Dendritic cell treated with granulocyte-macrophage colony-stimulating factor and Interleukin-4, amounts not matched to agents 40 ng/mL and 50 ng/mL, for 4 days (primary cell): ENCODE data around the gene SARDH.

ENCODE experiments used
- H3K27ac Mint-ChIP-seq: one replicate; pipeline ENCODE4 v1.8.0; 2022; ENCODE audit warnings: mild to moderate bottlenecking, mixed read lengths
- H3K27me3 Mint-ChIP-seq: one replicate; pipeline ENCODE4 v1.8.0; 2022; ENCODE audit warnings: mild to moderate bottlenecking, mixed read lengths
- H3K36me3 Mint-ChIP-seq: one replicate; pipeline ENCODE4 v1.8.0; 2022; ENCODE audit warnings: low read depth, mixed read lengths
- H3K4me1 Mint-ChIP-seq: one replicate; pipeline ENCODE4 v1.8.0; 2022; ENCODE audit warnings: low read depth, mixed read lengths
- H3K4me3 Mint-ChIP-seq: one replicate; pipeline ENCODE4 v1.8.0; 2022; ENCODE audit warnings: mild to moderate bottlenecking, moderate library complexity, mixed read lengths
- H3K9me3 Mint-ChIP-seq: one replicate; pipeline ENCODE4 v1.8.0; 2022; ENCODE audit warnings: mixed read lengths
- intact Hi-C: fragments of 100-400 bp; cut with micrococcal nuclease; formaldehyde crosslinking; loops from one replicate; pipeline ENCODE4 v1.15.0; 2022

Gene SARDH

GRCh38 chr9:133728856-133729616 is 9.1 kb downstream of the SARDH start:
- H3K4me3 Mint-ChIP-seq: no peak overlapping the region
- H3K4me1 Mint-ChIP-seq: no peaks in the 10 kb centered on the region
- H3K27ac Mint-ChIP-seq: no peak overlapping the region
- peaks cover 3% of the 10 kb centered on the region for H3K27me3 Mint-ChIP-seq
- no peaks in the 10 kb centered on the region for H3K36me3 Mint-ChIP-seq
- no peaks in the 10 kb centered on the region for H3K9me3 Mint-ChIP-seq
- intact Hi-C loops: no loop called here

- no peak overlapping the region for H3K4me3 Mint-ChIP-seq
- intact Hi-C loops: loop anchor here (2.0 kb wide), 1 partner anchor 195 kb away; no protein-coding TSS in a partner anchor
- no peaks in the 10 kb centered on the region for H3K4me1 Mint-ChIP-seq
- no peaks in the 10 kb centered on the region for H3K27me3 Mint-ChIP-seq
- H3K27ac Mint-ChIP-seq: no peak overlapping the region
- no peaks in the 10 kb centered on the region for H3K9me3 Mint-ChIP-seq
- no peaks in the 10 kb centered on the region for H3K36me3 Mint-ChIP-seq
Observed at GRCh38 chr9:133727876-133728441, 10.2 kb downstream of the SARDH start.

- H3K36me3 Mint-ChIP-seq: no peaks in the 10 kb centered on the region
- H3K27me3 Mint-ChIP-seq: peaks cover 2% of the 10 kb centered on the region
- intact Hi-C loops: loop anchor here (2.0 kb wide), 1 partner anchor 195 kb away; no protein-coding TSS in a partner anchor
- no peak overlapping the region for H3K27ac Mint-ChIP-seq
- H3K4me3 Mint-ChIP-seq: no peak overlapping the region
- H3K4me1 Mint-ChIP-seq: no peaks in the 10 kb centered on the region
- H3K9me3 Mint-ChIP-seq: no peaks in the 10 kb centered on the region
Observed at GRCh38 chr9:133727277-133727875, 10.8 kb downstream of the SARDH start.

- Mint-ChIP-seq H3K27ac (no peak overlapping the region), H3K4me3 (no peak overlapping the region)
- intact Hi-C loops: loop anchor here (2.0 kb wide), 1 partner anchor 194 kb away; no protein-coding TSS in a partner anchor
Observed at GRCh38 chr9:133726401-133727276, 11.5 kb downstream of the SARDH start.

GRCh38 chr9:133725886-133726285 is 12.3 kb downstream of the SARDH start:
- Mint-ChIP-seq H3K4me3 (no peak overlapping the region), H3K27ac (no peak overlapping the region), H3K27me3 (peaks cover 6% of the 10 kb centered on the region), H3K9me3 (no peaks in the 10 kb centered on the region), H3K36me3 (no peaks in the 10 kb centered on the region), H3K4me1 (no peaks in the 10 kb centered on the region)
- intact Hi-C loops: loop anchor here (2.0 kb wide), 1 partner anchor 193 kb away; no protein-coding TSS in a partner anchor

More at GRCh38 chr9:133726401-133727276, 11.5 kb downstream of the SARDH start:
- Mint-ChIP-seq H3K4me1 (no peaks in the 10 kb centered on the region), H3K27me3 (peaks cover 2% of the 10 kb centered on the region), H3K36me3 (no peaks in the 10 kb centered on the region), H3K9me3 (no peaks in the 10 kb centered on the region)

GRCh38 chr9:133718563-133719315 is 19.4 kb downstream of the SARDH start:
- no peaks in the 10 kb centered on the region for H3K4me1 Mint-ChIP-seq
- H3K4me3 Mint-ChIP-seq: no peak overlapping the region
- H3K27me3 Mint-ChIP-seq: peaks cover 8% of the 10 kb centered on the region
- H3K27ac Mint-ChIP-seq: no peak overlapping the region
- no peaks in the 10 kb centered on the region for H3K36me3 Mint-ChIP-seq
- no peaks in the 10 kb centered on the region for H3K9me3 Mint-ChIP-seq
- intact Hi-C loops: no loop called here

- Mint-ChIP-seq H3K27me3 (peaks cover 6% of the 10 kb centered on the region), H3K4me1 (no peaks in the 10 kb centered on the region)
- intact Hi-C loops: no loop called here
Observed at GRCh38 chr9:133717113-133718031, 20.8 kb downstream of the SARDH start.

GRCh38 chr9:133716564-133717112 is 21.5 kb downstream of the SARDH start:
- H3K27ac Mint-ChIP-seq: no peak overlapping the region
- intact Hi-C loops: no loop called here
- no peaks in the 10 kb centered on the region for H3K4me1 Mint-ChIP-seq
- no peak overlapping the region for H3K4me3 Mint-ChIP-seq
- H3K9me3 Mint-ChIP-seq: no peaks in the 10 kb centered on the region
- H3K36me3 Mint-ChIP-seq: no peaks in the 10 kb centered on the region
- H3K27me3 Mint-ChIP-seq: peaks cover 6% of the 10 kb centered on the region

More at GRCh38 chr9:133717113-133718031, 20.8 kb downstream of the SARDH start:
- no peaks in the 10 kb centered on the region for H3K9me3 Mint-ChIP-seq
- no peaks in the 10 kb centered on the region for H3K36me3 Mint-ChIP-seq
- H3K4me3 Mint-ChIP-seq: no peak overlapping the region
- H3K27ac Mint-ChIP-seq: no peak overlapping the region

- Mint-ChIP-seq H3K9me3 (no peaks in the 10 kb centered on the region), H3K4me3 (no peak overlapping the region), H3K27me3 (peaks cover 2% of the 10 kb centered on the region), H3K36me3 (no peaks in the 10 kb centered on the region), H3K4me1 (no peaks in the 10 kb centered on the region), H3K27ac (no peak overlapping the region)
- intact Hi-C loops: no loop called here
Observed at GRCh38 chr9:133715866-133716563, 22.1 kb downstream of the SARDH start.

- intact Hi-C loops: no loop called here
- no peaks in the 10 kb centered on the region for H3K36me3 Mint-ChIP-seq
- no peak overlapping the region for H3K27ac Mint-ChIP-seq
- H3K9me3 Mint-ChIP-seq: no peaks in the 10 kb centered on the region
- no peak overlapping the region for H3K4me3 Mint-ChIP-seq
- no peaks in the 10 kb centered on the region for H3K4me1 Mint-ChIP-seq
- peaks cover 2% of the 10 kb centered on the region for H3K27me3 Mint-ChIP-seq
Observed at GRCh38 chr9:133715295-133715865, 22.8 kb downstream of the SARDH start.

GRCh38 chr9:133714606-133715294 is 23.4 kb downstream of the SARDH start:
- Mint-ChIP-seq H3K4me3 (no peak overlapping the region), H3K27me3 (peaks cover 2% of the 10 kb centered on the region)
- intact Hi-C loops: no loop called here

More at GRCh38 chr9:133714606-133715294, 23.4 kb downstream of the SARDH start:
- no peaks in the 10 kb centered on the region for H3K36me3 Mint-ChIP-seq
- H3K4me1 Mint-ChIP-seq: no peaks in the 10 kb centered on the region
- no peak overlapping the region for H3K27ac Mint-ChIP-seq
- no peaks in the 10 kb centered on the region for H3K9me3 Mint-ChIP-seq
